DOHH2 (cell line): Measurements from ENCODE around the gene FZD8.

Source experiments
- CTCF ChIP-seq: fragments of 200-600 bp; sonication (generic); IDR thresholded peaks from one replicate; pipeline ENCODE4 v1.5.1; 2014; ENCODE audit warnings: antibody characterized with exemption, mild to moderate bottlenecking, low read depth, low read length; ENCODE audit not compliant: poor library complexity, severe bottlenecking
- EZH2phosphoT487 ChIP-seq: fragments of 200-600 bp; sonication (generic); IDR thresholded peaks from 2 replicates; pipeline ENCODE4 v1.6.1; 2017; ENCODE audit warnings: borderline replicate concordance, mild to moderate bottlenecking, antibody characterized with exemption, low read length, moderate library complexity, mixed read lengths

GRCh38 chr10:35638101-35638500 lies 4.0 kb downstream of the FZD8 start:
- TF ChIP-seq CTCF (no peak), EZH2phosphoT487 (no peak)
